T47D (cell line): ENCODE results near the gene TMED8.
"Not testable (repeated sequence)": the region's sequence is repeated elsewhere in the genome, so short reads cannot be mapped to it uniquely, and the experiment has no call there.

Experiments
- DNase-seq, 2 experiments: peaks; one replicate each; pipeline versions ENCODE4 v3.0.0 to v3.0.0-alpha.2; 2011 to 2012; ENCODE audit warnings: low read depth in 1 of 2, low spot score in 1 of 2
- JUND ChIP-seq: IDR thresholded peaks from 2 replicates; pipeline ENCODE4 v1.6.1; 2012; ENCODE audit warnings: low read depth
- in situ Hi-C: cut with HindIII; loops from 2 replicates; pipeline ENCODE4 v1.10.0; 2016; ENCODE audit warnings: low sequenced_read_pairs, low pct_unique_long_range_greater_than_20kb

The TMED8 gene, protein sequence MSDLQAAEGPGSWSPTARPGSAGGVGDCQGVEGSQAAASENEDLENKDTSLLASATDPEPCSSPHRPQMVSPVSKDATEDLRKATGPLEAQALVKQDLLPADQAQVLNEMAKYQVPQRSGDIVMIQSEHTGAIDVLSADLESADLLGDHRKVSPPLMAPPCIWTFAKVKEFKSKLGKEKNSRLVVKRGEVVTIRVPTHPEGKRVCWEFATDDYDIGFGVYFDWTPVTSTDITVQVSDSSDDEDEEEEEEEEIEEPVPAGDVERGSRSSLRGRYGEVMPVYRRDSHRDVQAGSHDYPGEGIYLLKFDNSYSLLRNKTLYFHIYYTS

DNA sequence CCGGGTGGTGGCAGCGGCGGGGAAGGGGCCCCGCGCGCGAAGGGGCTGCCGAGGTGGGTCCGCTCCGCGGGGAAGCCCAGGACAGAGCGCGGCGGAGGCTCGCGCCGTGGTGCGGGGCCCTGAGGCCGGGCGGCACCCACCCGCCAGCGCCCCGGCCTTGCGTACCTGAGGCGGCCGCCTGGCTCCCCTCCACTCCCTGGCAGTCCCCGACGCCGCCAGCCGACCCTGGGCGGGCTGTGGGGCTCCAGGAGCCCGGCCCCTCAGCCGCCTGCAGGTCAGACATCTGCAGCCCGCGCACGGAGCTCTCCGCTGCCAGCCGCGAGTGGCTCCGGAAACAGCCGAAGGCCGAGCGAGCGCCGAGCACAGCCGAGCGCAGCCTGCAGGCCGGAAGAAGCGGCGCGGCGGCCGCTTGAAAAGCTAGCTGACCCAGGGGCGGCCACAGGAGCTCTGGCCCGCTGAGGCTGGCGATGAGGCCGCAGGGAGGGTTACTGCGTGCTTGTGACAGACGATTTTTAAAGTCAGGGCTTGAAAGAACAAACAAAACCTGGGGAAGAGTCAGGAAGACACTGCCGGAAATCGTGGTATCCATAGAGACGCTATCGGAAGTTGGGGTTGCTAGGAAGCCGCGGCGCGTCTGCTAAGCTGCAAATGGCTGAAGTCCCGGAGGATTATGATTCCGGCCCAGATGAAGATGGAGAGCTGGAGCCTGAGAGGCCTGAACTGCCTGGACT lies at the start of gene TMED8, which contains the start of gene SAMD15:
Gene TMED8 (minus strand): TSS at position 324 of the 731 bp plus-strand sequence. CDS start 41 bp downstream, at position 283.
Gene SAMD15 (plus strand): TSS at position 609 of the 731 bp plus-strand sequence. CDS start 40 bp downstream, at position 649.
- in situ Hi-C loops = no loop called here
- TF ChIP-seq JUND = no peak
- peak; percentile 87 to 90 for DNase-seq

DNA sequence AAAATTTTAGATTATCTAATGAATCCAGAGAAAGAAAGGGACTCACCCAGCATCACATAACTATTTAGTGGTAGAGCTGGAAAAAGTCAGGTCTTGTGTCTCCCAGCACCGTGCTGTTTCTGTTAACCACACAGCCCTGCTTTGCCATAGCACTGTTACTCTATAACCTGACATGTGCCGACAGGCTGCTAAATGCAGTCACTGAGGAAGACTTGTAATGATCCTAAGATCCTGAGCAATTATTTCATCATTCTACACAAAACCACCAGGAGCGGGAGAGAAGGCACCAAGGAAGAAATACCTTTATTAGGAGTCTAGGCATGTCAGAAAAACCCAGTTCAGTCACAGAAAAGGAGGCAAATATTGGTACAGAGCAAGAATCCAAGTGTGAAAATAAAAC lies 49.5 kb upstream of the TMED8 start:
- DNase-seq = no peak
- TF ChIP-seq JUND = no peak
- in situ Hi-C loops = no loop called here

DNA sequence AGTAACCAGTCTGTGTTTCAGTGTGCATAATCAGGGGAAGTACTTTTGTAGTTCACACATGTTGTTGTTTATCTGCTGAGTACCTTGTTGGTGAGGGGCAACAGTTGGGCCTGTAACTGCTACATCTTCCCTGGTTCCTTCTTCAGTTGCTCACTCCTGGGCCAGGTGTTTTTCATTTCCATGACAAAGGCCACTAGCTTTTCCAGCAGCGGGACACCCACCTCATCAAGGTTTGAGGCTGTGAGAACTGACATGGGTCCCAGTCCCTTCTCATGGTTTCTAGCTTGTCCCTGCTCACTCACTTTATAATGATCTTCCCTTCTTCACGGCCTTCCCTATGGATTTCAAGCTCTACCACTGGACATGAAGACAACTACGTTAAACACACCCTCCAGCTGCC lies 48.0 kb upstream of the TMED8 start:
- in situ Hi-C loops = no loop called here
- TF ChIP-seq JUND = no peak
- DNase-seq = no peak

DNA sequence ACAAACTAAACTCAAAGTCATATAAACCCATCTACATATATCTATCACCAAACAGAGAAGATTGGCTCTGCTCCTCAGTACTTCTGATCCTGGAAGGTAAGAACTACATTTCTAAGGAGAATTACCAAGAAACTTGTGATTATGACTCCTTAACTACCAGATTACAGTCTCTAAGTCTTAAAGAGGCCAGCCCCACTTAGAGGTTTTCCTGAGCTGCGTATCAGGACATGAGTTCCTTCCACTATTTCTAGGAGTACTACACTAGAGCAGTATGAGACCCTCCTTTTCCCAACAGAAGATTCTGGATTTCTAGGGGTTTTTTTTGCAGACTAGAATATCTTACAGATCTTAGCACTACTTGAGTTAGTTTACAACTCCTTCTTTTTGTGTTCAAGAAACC lies 46.5 kb upstream of the TMED8 start, which contains the start of gene NOXRED1:
Gene NOXRED1 (minus strand): TSS at position 101 of the 400 bp plus-strand sequence. CDS start 634 bp downstream, outside the sequence.
- no peak for DNase-seq
- no peak for TF ChIP-seq JUND
- in situ Hi-C loops = no loop called here

DNA sequence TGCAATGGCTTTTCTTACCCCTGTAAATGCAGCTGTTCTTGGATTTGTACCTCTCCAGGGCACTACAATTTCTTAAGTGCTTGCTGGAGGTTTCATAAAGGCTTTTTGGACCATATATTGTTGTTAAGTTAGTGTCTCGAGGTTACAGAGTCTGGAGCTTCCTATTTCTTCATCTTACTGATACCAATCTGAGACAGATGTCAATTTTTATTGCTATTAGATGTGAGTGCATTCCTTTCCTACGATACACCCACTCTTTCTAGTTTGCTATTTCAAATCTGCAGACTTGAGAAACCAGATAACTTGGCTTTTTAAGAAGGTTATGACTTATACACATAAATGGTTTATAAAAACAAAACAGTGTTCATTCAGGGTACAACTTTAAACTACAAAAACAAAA lies 44.3 kb upstream of the TMED8 start:
- TF ChIP-seq JUND = no peak
- DNase-seq = no peak

DNA sequence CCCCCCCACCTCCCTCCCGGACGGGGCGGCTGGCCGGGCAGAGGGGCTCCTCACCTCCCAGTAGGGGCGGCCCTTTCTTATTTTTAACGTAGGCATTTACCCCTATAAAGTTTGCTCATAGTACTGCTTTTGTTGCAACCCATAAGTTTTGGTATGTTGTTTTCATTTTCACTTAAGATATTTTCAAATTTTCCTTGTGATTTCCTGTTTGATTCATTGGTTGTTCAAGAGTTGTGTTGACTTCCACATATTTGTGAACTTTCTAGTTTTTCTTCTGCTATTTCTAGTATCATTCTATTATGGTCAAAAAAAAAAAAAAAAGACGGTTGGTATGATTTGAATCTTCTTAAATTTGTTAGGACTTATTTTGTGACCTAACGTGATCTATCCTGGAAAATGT lies 39.9 kb upstream of the TMED8 start:
- TF ChIP-seq JUND = no peak
- in situ Hi-C loops = no loop called here

More for the DNA sequence above, 44.3 kb upstream of the TMED8 start:
- in situ Hi-C loops = no loop called here

DNA sequence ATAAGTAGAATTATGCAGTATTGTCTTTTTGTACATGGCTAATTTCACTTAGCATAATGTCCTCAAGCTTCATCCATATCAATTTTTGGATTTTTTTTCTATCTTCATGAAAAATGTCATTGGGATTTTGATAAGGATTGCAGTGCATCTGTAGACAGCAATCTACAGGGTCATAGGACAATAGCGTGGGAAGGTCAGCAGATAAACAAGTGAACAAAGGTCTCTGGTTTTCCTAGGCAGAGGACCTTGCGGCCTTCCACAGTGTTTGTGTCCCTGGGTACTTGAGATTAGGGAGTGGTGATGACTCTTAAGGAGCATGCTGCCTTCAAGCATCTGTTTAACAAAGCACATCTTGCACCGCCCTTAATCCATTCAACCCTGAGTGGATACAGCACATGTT lies 39.2 kb upstream of the TMED8 start:
- DNase-seq, in situ Hi-C loops: not testable (repeated sequence)

More for the DNA sequence above, 39.9 kb upstream of the TMED8 start:
- no peak for DNase-seq

DNA sequence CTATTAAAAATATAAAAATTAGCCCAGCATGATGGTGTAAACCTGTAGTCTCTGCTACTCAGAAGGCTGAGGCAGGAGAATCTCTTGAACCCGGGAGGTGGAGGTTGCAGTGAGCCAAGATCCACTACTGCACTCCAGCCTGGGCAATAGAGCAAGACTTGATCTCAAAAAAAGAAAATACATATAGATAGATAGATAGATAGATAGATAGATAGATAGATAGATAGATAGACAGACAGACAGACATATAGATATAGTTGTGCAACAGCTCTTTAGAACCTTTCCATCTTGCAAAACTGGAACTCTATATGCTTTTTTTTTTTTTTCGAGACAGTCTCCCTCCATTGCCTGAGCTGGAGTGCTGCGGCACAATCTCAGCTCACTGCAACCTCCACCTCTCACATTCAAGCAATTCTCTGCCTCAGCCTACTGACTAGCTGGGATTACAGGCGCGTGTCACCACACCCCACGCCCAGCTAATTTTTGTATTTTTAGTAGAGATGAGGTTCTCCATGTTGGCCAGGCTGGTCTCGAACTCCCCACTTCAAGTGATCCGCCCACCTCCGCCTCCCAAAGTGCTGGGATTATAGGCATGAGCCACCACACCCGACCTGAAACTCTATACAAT lies 38.6 kb upstream of the TMED8 start:
- in situ Hi-C loops, DNase-seq: not testable (repeated sequence)

DNA sequence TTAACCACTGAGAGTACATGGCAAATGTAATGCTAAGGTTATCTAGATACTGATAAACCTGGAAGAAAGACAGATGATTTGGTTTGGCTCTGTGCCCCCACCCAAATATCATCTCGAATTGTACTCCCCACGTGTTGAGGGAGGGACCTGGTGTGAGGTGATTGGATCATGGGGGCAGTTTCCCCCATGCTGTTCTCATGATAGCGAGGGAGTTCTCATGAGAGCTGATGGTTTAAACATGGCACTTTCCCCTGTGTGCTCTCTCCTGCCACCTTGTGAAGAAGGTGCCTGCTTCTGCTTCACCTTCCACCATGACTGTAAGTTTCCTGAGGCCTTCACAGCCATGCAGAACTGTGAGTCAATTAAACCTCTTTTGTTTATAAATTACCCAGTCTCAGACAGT lies 32.2 kb upstream of the TMED8 start:
- in situ Hi-C loops = no loop called here
- TF ChIP-seq JUND = no peak
- peak in 1 of 2 experiments; percentile 41 for DNase-seq

DNA sequence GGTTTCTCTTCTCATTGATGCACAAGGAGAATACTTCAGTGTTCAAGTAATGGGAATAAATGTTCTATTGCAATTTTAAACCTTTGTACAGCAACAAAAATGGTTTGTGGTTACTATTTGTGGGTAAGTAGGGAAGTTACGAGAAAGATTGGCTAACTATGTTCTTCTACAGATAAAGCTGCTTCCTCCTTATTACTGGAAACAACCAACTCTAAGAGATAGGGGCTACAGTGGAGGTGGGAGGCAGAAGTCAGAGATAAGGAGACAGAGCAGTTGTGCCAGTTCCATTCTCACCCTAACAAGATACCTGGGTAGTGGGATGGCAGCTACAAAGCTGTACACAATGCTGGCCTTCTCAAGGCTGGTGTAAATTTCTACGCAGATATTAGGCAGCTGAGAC lies 30.3 kb upstream of the TMED8 start:
- in situ Hi-C loops = no loop called here
- DNase-seq = no peak
- no peak for TF ChIP-seq JUND

DNA sequence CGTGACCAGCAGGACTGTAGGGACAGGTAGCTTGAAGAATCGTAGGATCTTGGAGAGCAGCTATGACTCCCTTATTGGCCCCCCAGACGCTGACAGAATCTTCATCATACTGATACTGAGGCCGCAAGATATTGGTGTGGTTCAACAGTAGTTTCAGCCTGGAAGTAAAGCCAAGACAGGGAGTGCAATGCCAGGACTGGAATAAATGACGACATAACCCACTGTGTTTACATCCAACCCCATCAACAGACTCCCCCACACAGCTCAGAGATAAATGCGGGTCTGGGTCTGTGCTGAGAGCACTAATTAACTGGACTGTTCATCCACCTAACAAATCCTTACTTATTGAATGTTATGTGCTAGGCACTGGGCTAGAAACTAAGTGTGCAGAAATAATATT lies 29.8 kb upstream of the TMED8 start:
- in situ Hi-C loops = no loop called here
- DNase-seq = no peak
- no peak for TF ChIP-seq JUND

DNA sequence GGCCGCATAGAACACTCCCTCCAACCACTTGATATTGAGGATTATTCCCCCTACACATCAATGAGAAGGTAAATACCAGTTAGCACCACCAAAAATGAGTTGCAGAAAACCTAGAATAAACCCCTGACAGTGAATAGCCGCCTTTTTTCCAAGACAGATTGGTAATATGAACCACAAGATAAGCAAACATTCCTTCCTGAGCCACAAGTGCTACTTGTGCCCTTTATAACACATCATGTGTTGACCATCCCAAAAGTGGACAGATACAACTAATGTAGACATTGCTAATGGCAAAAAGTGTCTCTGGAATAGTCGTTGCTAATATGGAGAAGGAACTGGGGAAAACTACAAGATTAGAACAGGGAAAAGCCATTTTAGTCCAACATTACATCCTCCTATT lies 29.2 kb upstream of the TMED8 start:
- TF ChIP-seq JUND = no peak
- no peak for DNase-seq
- in situ Hi-C loops = no loop called here

DNA sequence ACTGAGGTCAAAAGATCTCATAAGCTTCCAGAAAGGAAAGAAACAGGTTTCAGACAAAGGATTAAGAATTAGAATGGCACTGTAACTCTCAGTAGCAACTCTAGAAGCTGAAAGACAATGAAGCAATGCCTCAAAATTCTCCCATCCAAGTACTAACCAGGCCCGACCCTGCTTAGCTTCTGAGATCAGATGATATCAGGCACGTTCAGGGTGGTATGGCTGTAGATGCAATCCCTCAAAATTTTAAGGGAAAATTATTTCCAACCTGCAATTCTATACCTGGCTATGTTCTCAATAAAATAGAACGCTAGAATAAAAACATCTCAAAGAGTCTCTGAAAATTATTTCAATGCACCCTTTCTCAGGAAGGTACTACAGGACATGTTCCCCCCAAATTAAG lies 26.9 kb upstream of the TMED8 start:
- DNase-seq = no peak
- TF ChIP-seq JUND = no peak
- in situ Hi-C loops = no loop called here
